Endothelial cell of umbilical vein (primary cell): ENCODE results near the gene TNNT3. TPM values are rescaled to one million over a fixed set of nuclear protein-coding genes. Genes with fewer than 3 reads are reported as not detected.
"Not testable (repeated sequence)": the region's sequence is repeated elsewhere in the genome, so short reads cannot be mapped to it uniquely, and the experiment has no call there.

Experiments used
- BruUV-seq: library from RNA; stranded (reverse); fragments of 400-500 nt; replicated peaks from 2 replicates; lab custom pipeline; 2021; lab: Mats Ljungman, UMichigan
- CTCF ChIA-PET: fragments of 300-600, 350-600 bp; sonication (Branson Sonifier 250); formaldehyde crosslinking; loops from one replicate; lab custom pipeline; 2021; ENCODE audit warnings: antibody characterized with exemption, inconsistent platforms; lab: Charles Lee
- POLR2A ChIA-PET: fragments of 300-600, 350-600 bp; sonication (Branson Sonifier 250); formaldehyde crosslinking; loops from one replicate; lab custom pipeline; 2021; ENCODE audit warnings: antibody characterized with exemption, inconsistent platforms; lab: Charles Lee
- DNase-seq: peaks from one replicate; pipeline ENCODE4 v3.0.0-alpha.2; 2011; ENCODE audit warnings: low read depth, low spot score
- FAIRE-seq: peaks from 2 replicates; lab custom pipeline; 2011; peaks lifted over from hg19 to GRCh38; lab: Jason Lieb, UNC
- H2AFZ ChIP-seq: 2 replicates; pipeline ENCODE4 v1.6.0; 2012; ENCODE audit warnings: low read depth, low read length, control low read depth, inconsistent platforms
- H3K27ac ChIP-seq: 2 replicates; pipeline ENCODE4 v1.5.1; 2011; ENCODE audit warnings: low read depth, mild to moderate bottlenecking, control low read depth, low read length, moderate library complexity; ENCODE audit not compliant: insufficient read depth
- H3K27me3 ChIP-seq, 2 experiments: 2 replicates each; pipeline versions ENCODE4 v1.6.0 to v1.6.1; 2011; ENCODE audit warnings: low read length in 2 of 2, mixed read lengths in 1 of 2; ENCODE audit not compliant: control insufficient read depth in 2 of 2, insufficient read depth in 2 of 2
- H3K36me3 ChIP-seq, 2 experiments: 2 replicates in 1 of 2; 3 replicates in 1 of 2; pipeline ENCODE4 v1.5.1; 2011; ENCODE audit warnings: low read length in 2 of 2, mild to moderate bottlenecking in 1 of 2, moderate library complexity in 1 of 2; ENCODE audit not compliant: control insufficient read depth in 2 of 2, insufficient read depth in 2 of 2; ENCODE audit errors: extremely low read depth in 1 of 2
- H3K4me1 ChIP-seq: 3 replicates; pipeline ENCODE4 v1.5.1; 2011; ENCODE audit warnings: mild to moderate bottlenecking, low read length; ENCODE audit not compliant: control insufficient read depth, insufficient read depth; ENCODE audit errors: extremely low read depth
- H3K4me2 ChIP-seq: 2 replicates; pipeline ENCODE4 v1.6.1; 2011; ENCODE audit warnings: low read length, control low read depth, mixed read lengths; ENCODE audit not compliant: insufficient read depth
- H3K4me3 ChIP-seq, 3 experiments: fragments of 200-600 bp in 1 of 3; sonication (generic), shearing (Covaris generic) in 1 of 3; replicated peaks in 1 of 3; 2 replicates each; pipeline ENCODE4 v1.5.1; 2011 to 2016; ENCODE audit warnings: control low read depth in 3 of 3, low read length in 3 of 3, mild to moderate bottlenecking in 2 of 3, inconsistent platforms in 1 of 3, low read depth in 1 of 3, moderate library complexity in 1 of 3; ENCODE audit not compliant: insufficient read depth in 1 of 3
- H3K79me2 ChIP-seq: 2 replicates; pipeline ENCODE4 v1.6.0; 2012; ENCODE audit warnings: low read length, inconsistent platforms; ENCODE audit not compliant: control insufficient read depth, insufficient read depth
- H3K9ac ChIP-seq: replicated peaks from 2 replicates; pipeline ENCODE3; 2011; ENCODE audit warnings: low read length, control low read depth; ENCODE audit not compliant: insufficient read depth; ENCODE audit errors: extremely low read depth
- H3K9me1 ChIP-seq: replicated peaks from 3 replicates; pipeline ENCODE4 v1.6.0; 2011; ENCODE audit warnings: mild to moderate bottlenecking, low read length; ENCODE audit not compliant: control insufficient read depth, insufficient read depth; ENCODE audit errors: extremely low read depth
- H3K9me3 ChIP-seq: replicated peaks from 2 replicates; pipeline ENCODE4 v1.5.1; 2012; ENCODE audit warnings: low read length, inconsistent platforms; ENCODE audit not compliant: control insufficient read depth, insufficient read depth
- H4K20me1 ChIP-seq: replicated peaks from 2 replicates; pipeline ENCODE3; 2011; ENCODE audit warnings: mild to moderate bottlenecking, low read length; ENCODE audit not compliant: control insufficient read depth, insufficient read depth; ENCODE audit errors: extremely low read depth
- CTCF ChIP-seq, 2 donors: IDR thresholded peaks; 1 replicate in 1 of 2; 2 replicates in 1 of 2; pipeline ENCODE4 v1.5.1; 2011; ENCODE audit warnings: low read length in 2 of 2, mild to moderate bottlenecking in 2 of 2, moderate library complexity in 2 of 2, control low read depth in 1 of 2, inconsistent platforms in 1 of 2, low read depth in 1 of 2; ENCODE audit not compliant: insufficient read depth in 1 of 2; ENCODE audit errors: extremely low read depth in 1 of 2
- EZH2 ChIP-seq: IDR thresholded peaks from 2 replicates; pipeline ENCODE4 v1.6.1; 2012; ENCODE audit warnings: borderline replicate concordance, low read depth, mild to moderate bottlenecking, moderate library complexity, low read length, inconsistent platforms; ENCODE audit not compliant: severe bottlenecking
- FOS ChIP-seq: IDR thresholded peaks from 2 replicates; pipeline ENCODE4 v1.6.1; 2011; ENCODE audit warnings: mild to moderate bottlenecking, low read length, moderate library complexity, borderline replicate concordance; ENCODE audit not compliant: insufficient read depth
- GATA2 ChIP-seq: IDR thresholded peaks from 2 replicates; pipeline ENCODE4 v1.7.0; 2011; ENCODE audit warnings: low read depth, mild to moderate bottlenecking, moderate library complexity, mixed read lengths, low read length; ENCODE audit not compliant: insufficient read length, insufficient read depth
- JUN ChIP-seq: IDR thresholded peaks from 2 replicates; pipeline ENCODE4 v1.6.1; 2011; ENCODE audit warnings: borderline replicate concordance, low read depth; ENCODE audit not compliant: insufficient read length, insufficient read depth
- MAX ChIP-seq: IDR thresholded peaks from 2 replicates; pipeline ENCODE4 v1.6.1; 2011; ENCODE audit not compliant: insufficient read depth, insufficient read length
- MYC ChIP-seq: IDR thresholded peaks from one replicate; pipeline ENCODE4 v1.6.1; 2011; ENCODE audit warnings: mild to moderate bottlenecking, low read depth, low read length
- POLR2A ChIP-seq: IDR thresholded peaks from 2 replicates; pipeline ENCODE4 v1.6.1; 2012; ENCODE audit warnings: low read depth, mild to moderate bottlenecking, control low read depth, low read length
- POLR2AphosphoS5 ChIP-seq: IDR thresholded peaks from 2 replicates; pipeline ENCODE4 v1.6.1; 2012; ENCODE audit warnings: low read depth, mild to moderate bottlenecking, control low read depth, low read length, moderate library complexity; ENCODE audit not compliant: insufficient read depth
- dilution Hi-C: fragments of 300-500 bp; cut with MboI; formaldehyde crosslinking; loops from one replicate; pipeline ENCODE4 v1.15.0; 2019; ENCODE audit warnings: low sequenced_read_pairs; ENCODE audit not compliant: extremely low pct_ligation_motif_present
- intact Hi-C: fragments of 100-400 bp; cut with micrococcal nuclease; formaldehyde crosslinking; loops from one replicate; pipeline ENCODE4 v1.10.0; 2022
- polyA plus RNA-seq, 4 experiments: library from polyadenylated mRNA; depleted of rRNA in 3 of 4; stranded (reverse) in 3 of 4; unstranded in 1 of 4; fragments of >200 nt; gene quantifications; 2 replicates each; pipeline versions ENCODE4 v1.2.1 to v1.2.3, GENCODE V29; 2011 to 2012; ENCODE audit warnings: missing spikeins in 1 of 4
- total RNA-seq: library from RNA; stranded (reverse); gene quantifications from 2 replicates; pipeline ENCODE4 v1.2.3, GENCODE V29; 2021

Gene TNNT3
- total and polyA plus RNA-seq, 2 donors (not counting 3 experiments of a cell fraction or from before 2014, with no cell fraction given), result not detected

DNA sequence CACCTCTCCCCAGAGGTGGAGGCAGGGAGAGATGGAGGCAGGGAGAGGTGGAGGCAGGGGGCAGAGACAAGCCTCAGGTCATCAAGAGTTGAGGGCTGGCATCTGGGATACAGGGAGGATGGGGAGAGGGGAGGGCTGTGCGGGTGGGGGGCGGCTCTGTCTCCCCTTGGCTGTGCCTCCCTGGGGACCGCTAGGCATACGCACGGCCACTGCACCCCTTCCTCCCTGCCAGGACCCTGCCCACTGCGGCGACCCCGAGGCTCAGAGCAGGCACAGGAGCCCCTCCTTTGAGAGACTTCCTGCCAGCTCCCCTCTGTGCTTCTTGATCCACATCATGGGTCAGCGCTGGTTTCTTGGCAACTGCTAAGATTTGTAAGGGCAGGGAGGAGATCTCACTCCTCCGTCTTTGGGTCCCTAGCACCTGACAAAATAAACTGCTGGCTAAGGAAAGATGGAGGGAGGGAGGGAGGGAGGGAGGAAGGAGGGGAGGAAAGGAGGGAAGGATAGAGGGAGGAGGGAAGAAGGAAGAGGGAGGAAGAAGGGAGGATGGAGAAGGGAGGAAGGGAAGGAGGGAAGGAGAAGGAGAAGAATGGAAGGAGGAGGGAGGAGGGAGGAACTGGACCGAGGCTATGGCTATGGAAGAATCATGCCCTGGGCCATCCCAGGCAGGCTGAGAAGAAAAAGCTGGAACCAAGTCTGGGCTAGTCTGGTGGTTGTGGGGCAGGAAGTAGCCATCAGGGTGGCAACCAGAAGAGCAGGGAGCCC, 46.3 kb upstream of the TNNT3 start:
- H3K36me3 ChIP-seq, result no peaks in the 10 kb centered on the region
- H3K9ac ChIP-seq, result no peak overlapping the region
- H3K9me1 ChIP-seq, result no peaks in the 10 kb centered on the region
- no peaks in the 10 kb centered on the region for H3K4me1 ChIP-seq
- H2AFZ ChIP-seq, result no peak overlapping the region
- H3K4me3 ChIP-seq, result no peak overlapping the region
- peaks cover 0 to 3% of the 10 kb centered on the region in 2 experiments for H3K27me3 ChIP-seq
- no peak overlapping the region for H3K27ac ChIP-seq
- H4K20me1 ChIP-seq, result no peaks in the 10 kb centered on the region
- H3K4me2 ChIP-seq, result no peak overlapping the region
- intact Hi-C loops (no loop called here), dilution Hi-C loops (no loop called here)
- no peaks in the 10 kb centered on the region for H3K79me2 ChIP-seq
- POLR2A ChIA-PET, result no interaction called here
- DNase-seq (no peak), FAIRE-seq (no peak)
- BruUV-seq, result no TSS peak
- no peaks in the 10 kb centered on the region for H3K9me3 ChIP-seq
- CTCF ChIA-PET, result interaction anchor here (0.7 kb wide), 1 partner anchor 9 kb away, joined by 3 read pairs; no protein-coding TSS in a partner anchor
- TF ChIP-seq CTCF (IDR thresholded peaks at IDR 0.05; ENCODE audit: extremely low read depth in 1 of 2, insufficient read depth in 1 of 2, low read depth in 1 of 2, low read length in 2 of 2), result no peak
- TF ChIP-seq MYC, result no peak
- TF ChIP-seq EZH2, result no peak
- TF ChIP-seq JUN, result no peak
- TF ChIP-seq FOS, result no peak
- TF ChIP-seq GATA2, result no peak
- TF ChIP-seq POLR2AphosphoS5, result no peak
- no peak for TF ChIP-seq MAX
- TF ChIP-seq POLR2A, result no peak

GRCh38 chr11:1873813-1874150, 45.7 kb upstream of the TNNT3 start:
- H4K20me1 ChIP-seq, H3K27ac ChIP-seq, intact Hi-C loops, H3K9me1 ChIP-seq, H3K4me3 ChIP-seq, dilution Hi-C loops, POLR2A ChIA-PET, BruUV-seq, H3K9me3 ChIP-seq, H3K27me3 ChIP-seq, H3K4me1 ChIP-seq, CTCF ChIA-PET, DNase-seq, H3K36me3 ChIP-seq, H3K79me2 ChIP-seq, FAIRE-seq, H2AFZ ChIP-seq, H3K4me2 ChIP-seq, H3K9ac ChIP-seq: not testable (repeated sequence)
